Measurements from ENCODE around the gene HBS1L.
"Not testable (repeated sequence)": the region's sequence is repeated elsewhere in the genome, so short reads cannot be mapped to it uniquely, and the experiment has no call there.

HBS1L gene

GRCh38 chr6:135075018-135075417 is 20.4 kb upstream of the HBS1L start:
- no peak for DNase-seq (ENCODE audit: low read depth in 2 of 2)

- DNase-seq (ENCODE audit: low read depth in 2 of 2): no peak
These were observed 19.3 kb upstream of the HBS1L start for GRCh38 chr6:135073756-135074393.

- DNase-seq (ENCODE audit: low read depth in 2 of 2): no peak
These were observed 18.6 kb upstream of the HBS1L start for GRCh38 chr6:135073217-135073616.

- DNase-seq (ENCODE audit: low read depth in 2 of 2): no peak
These were observed 18.1 kb upstream of the HBS1L start for GRCh38 chr6:135072753-135073152.

- no peak for DNase-seq (ENCODE audit: low read depth in 2 of 2)
These were observed 16.9 kb upstream of the HBS1L start for GRCh38 chr6:135071541-135071940.

- no peak for DNase-seq (ENCODE audit: low read depth in 2 of 2)
These were observed 13.3 kb upstream of the HBS1L start for GRCh38 chr6:135067911-135068310.

- DNase-seq (ENCODE audit: low read depth in 2 of 2): no peak
These were observed 12.2 kb upstream of the HBS1L start for GRCh38 chr6:135066806-135067205.

GRCh38 chr6:135066397-135066796 is 11.8 kb upstream of the HBS1L start:
- DNase-seq (ENCODE audit: low read depth in 2 of 2): no peak

- DNase-seq (ENCODE audit: low read depth in 2 of 2): no peak
These were observed 10.0 kb upstream of the HBS1L start for GRCh38 chr6:135064586-135064985.

GRCh38 chr6:135063926-135064325 is 9.3 kb upstream of the HBS1L start:
- no peak for DNase-seq (ENCODE audit: low read depth in 2 of 2)

- no peak for DNase-seq (ENCODE audit: low read depth in 2 of 2)
These were observed 8.1 kb upstream of the HBS1L start for GRCh38 chr6:135062735-135063134.

- no peak for DNase-seq (ENCODE audit: low read depth in 2 of 2)
These were observed 5.5 kb upstream of the HBS1L start for GRCh38 chr6:135060076-135060475.

- DNase-seq (ENCODE audit: low read depth in 2 of 2): not testable (repeated sequence)
These were observed 3.7 kb upstream of the HBS1L start for GRCh38 chr6:135058299-135058698.

GRCh38 chr6:135056632-135057031 is 2.0 kb upstream of the HBS1L start:
- no peak for DNase-seq (ENCODE audit: low read depth in 2 of 2)

GRCh38 chr6:135054226-135054568 is 425 bp downstream of the HBS1L start:
- no peak for DNase-seq (ENCODE audit: low read depth in 2 of 2)

- DNase-seq (ENCODE audit: low read depth in 2 of 2): no peak
These were observed 1.2 kb downstream of the HBS1L start for GRCh38 chr6:135053406-135053805.

- DNase-seq (ENCODE audit: low read depth in 2 of 2): no peak
These were observed 1.7 kb downstream of the HBS1L start for GRCh38 chr6:135052939-135053338.

GRCh38 chr6:135048915-135049314 is 5.7 kb downstream of the HBS1L start:
- DNase-seq (ENCODE audit: low read depth in 2 of 2): no peak

- DNase-seq (ENCODE audit: low read depth in 2 of 2): no peak
These were observed 7.3 kb downstream of the HBS1L start for GRCh38 chr6:135047336-135047735.

- DNase-seq (ENCODE audit: low read depth in 2 of 2): no peak
These were observed 7.7 kb downstream of the HBS1L start for GRCh38 chr6:135046912-135047311.

GRCh38 chr6:135044639-135045038 is 10.0 kb downstream of the HBS1L start:
- no peak for DNase-seq (ENCODE audit: low read depth in 2 of 2)

- no peak for DNase-seq (ENCODE audit: low read depth in 2 of 2)
These were observed 10.8 kb downstream of the HBS1L start for GRCh38 chr6:135043846-135044245.

GRCh38 chr6:135043364-135043763 is 11.3 kb downstream of the HBS1L start:
- no peak for DNase-seq (ENCODE audit: low read depth in 2 of 2)

- no peak for DNase-seq (ENCODE audit: low read depth in 2 of 2)
These were observed 16.3 kb downstream of the HBS1L start for GRCh38 chr6:135038335-135038734.

Measured in stimulated activated CD8-positive, alpha-beta memory T cell treated with anti-CD3 and anti-CD28 coated beads, Interleukin-2, amount 100 ng/mL, for 1 hour (primary cell).